ENCODE results near the gene RUNDC3A.

DNA sequence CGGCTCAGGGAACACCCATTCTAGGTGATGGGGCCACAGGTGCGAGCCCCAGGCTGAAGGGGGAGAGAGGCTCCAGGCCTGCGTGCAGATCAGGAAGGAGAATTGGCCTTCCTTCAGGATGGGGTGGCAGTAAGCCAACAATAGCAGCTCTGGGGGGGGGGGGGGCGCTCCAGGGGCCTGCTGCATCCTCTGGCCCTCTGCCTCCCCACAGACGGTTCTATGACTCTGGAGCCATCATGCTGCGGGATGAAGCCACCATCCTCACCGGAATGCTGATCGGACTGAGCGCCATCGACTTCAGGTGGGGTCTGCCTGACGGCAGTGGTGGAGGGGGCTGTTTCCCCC is 6.1 kb downstream of the RUNDC3A start:
- TF ChIP-seq EZH2 (IDR thresholded peaks at IDR 0.05; ENCODE audit: borderline replicate concordance, low read length) = no peak
- TF ChIP-seq, protein P1, sequence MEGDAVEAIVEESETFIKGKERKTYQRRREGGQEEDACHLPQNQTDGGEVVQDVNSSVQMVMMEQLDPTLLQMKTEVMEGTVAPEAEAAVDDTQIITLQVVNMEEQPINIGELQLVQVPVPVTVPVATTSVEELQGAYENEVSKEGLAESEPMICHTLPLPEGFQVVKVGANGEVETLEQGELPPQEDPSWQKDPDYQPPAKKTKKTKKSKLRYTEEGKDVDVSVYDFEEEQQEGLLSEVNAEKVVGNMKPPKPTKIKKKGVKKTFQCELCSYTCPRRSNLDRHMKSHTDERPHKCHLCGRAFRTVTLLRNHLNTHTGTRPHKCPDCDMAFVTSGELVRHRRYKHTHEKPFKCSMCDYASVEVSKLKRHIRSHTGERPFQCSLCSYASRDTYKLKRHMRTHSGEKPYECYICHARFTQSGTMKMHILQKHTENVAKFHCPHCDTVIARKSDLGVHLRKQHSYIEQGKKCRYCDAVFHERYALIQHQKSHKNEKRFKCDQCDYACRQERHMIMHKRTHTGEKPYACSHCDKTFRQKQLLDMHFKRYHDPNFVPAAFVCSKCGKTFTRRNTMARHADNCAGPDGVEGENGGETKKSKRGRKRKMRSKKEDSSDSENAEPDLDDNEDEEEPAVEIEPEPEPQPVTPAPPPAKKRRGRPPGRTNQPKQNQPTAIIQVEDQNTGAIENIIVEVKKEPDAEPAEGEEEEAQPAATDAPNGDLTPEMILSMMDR (IDR thresholded peaks at IDR 0.05; ENCODE audit: low read length) = no peak

Measured in OCI-LY1 (cell line).